ENCODE results near the gene NDUFB8.

NDUFB8 gene

GRCh38 chr10:100570506-100570905, 40.8 kb upstream of the NDUFB8 start:
- H3K27me3 ChIP-seq (ENCODE audit: insufficient read depth, poor library complexity, severe bottlenecking) = peaks cover 55% of the 10 kb centered on the region
- no peak overlapping the region for H3K4me3 ChIP-seq (ENCODE audit: severe bottlenecking)
- no peaks in the 10 kb centered on the region for H3K36me3 ChIP-seq (ENCODE audit: low read depth)
- no peak for TF ChIP-seq CTCF (IDR thresholded peaks at IDR 0.05; ENCODE audit: poor library complexity, severe bottlenecking)
- no peak for DNase-seq (ENCODE audit: low spot score)
- no peak for ATAC-seq (ENCODE audit: low read depth)
- H3K4me1 ChIP-seq (ENCODE audit: insufficient read depth, poor library complexity, severe bottlenecking) = no peaks in the 10 kb centered on the region
- no peaks in the 10 kb centered on the region for H3K9me3 ChIP-seq (ENCODE audit: severe bottlenecking)
- no peak overlapping the region for H3K27ac ChIP-seq (ENCODE audit: poor library complexity, severe bottlenecking)

DNA sequence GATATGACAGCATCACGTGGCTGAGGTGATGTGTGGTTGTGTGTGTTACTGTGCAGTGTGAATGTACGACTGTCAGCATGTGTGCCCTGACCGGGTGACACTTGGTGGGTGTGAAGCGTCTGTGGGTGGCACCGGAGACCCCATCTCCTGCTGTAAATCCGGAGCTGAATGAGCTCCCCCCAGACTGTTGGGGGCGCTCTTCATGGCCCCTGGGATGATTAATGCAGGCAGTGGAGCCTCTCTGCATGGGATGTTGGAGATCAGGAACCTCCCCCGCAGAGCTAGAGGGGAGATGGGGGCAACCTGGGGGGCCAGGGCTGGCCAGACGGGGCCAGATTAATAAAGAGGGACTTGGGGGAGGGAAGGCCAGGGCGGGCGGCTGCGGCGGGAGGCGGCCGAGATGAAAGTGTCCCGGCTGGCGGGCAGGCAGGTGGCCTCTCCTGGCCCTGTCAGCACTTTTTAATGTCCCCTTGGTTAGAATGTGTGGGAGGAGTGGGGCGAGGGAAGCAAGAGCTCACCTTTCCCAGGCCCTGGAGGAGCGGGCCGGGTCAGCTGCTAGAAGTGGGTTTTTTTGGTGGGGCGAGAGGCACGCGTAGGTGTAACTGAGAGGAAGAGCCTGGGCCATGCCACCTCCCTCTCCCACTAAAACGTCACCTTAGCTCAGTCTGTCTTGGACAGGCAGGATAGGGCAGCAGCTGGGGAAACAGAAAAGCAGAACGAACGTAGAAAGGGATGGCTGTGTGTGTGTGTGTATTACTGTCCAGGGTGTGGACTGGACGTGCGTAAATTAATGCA, 40.2 kb upstream of the NDUFB8 start:
- H3K27ac ChIP-seq (ENCODE audit: poor library complexity, severe bottlenecking) = no peak overlapping the region
- peak; percentile 6 for TF ChIP-seq CTCF (IDR thresholded peaks at IDR 0.05; ENCODE audit: poor library complexity, severe bottlenecking)
- H3K4me1 ChIP-seq (ENCODE audit: insufficient read depth, poor library complexity, severe bottlenecking) = no peaks in the 10 kb centered on the region
- no peaks in the 10 kb centered on the region for H3K36me3 ChIP-seq (ENCODE audit: low read depth)
- no peaks in the 10 kb centered on the region for H3K9me3 ChIP-seq (ENCODE audit: severe bottlenecking)
- peaks cover 56% of the 10 kb centered on the region for H3K27me3 ChIP-seq (ENCODE audit: insufficient read depth, poor library complexity, severe bottlenecking)
- ATAC-seq (ENCODE audit: low read depth) = no peak
- no peak overlapping the region for H3K4me3 ChIP-seq (ENCODE audit: severe bottlenecking)
- DNase-seq (ENCODE audit: low spot score) = no peak

GRCh38 chr10:100568912-100569311, 39.2 kb upstream of the NDUFB8 start:
- DNase-seq (ENCODE audit: low spot score) (no peak), ATAC-seq (ENCODE audit: low read depth) (no peak)
- Histone ChIP-seq H3K27me3 (ENCODE audit: insufficient read depth, poor library complexity, severe bottlenecking) (peaks cover 54% of the 10 kb centered on the region), H3K36me3 (ENCODE audit: low read depth) (no peaks in the 10 kb centered on the region), H3K9me3 (ENCODE audit: severe bottlenecking) (no peaks in the 10 kb centered on the region), H3K4me1 (ENCODE audit: insufficient read depth, poor library complexity, severe bottlenecking) (no peaks in the 10 kb centered on the region), H3K27ac (ENCODE audit: poor library complexity, severe bottlenecking) (no peak overlapping the region), H3K4me3 (ENCODE audit: severe bottlenecking) (no peak overlapping the region)
- TF ChIP-seq CTCF (IDR thresholded peaks at IDR 0.05; ENCODE audit: poor library complexity, severe bottlenecking) = no peak

GRCh38 chr10:100567826-100568225, 38.2 kb upstream of the NDUFB8 start:
- DNase-seq (ENCODE audit: low spot score) (no peak), ATAC-seq (ENCODE audit: low read depth) (no peak)
- no peaks in the 10 kb centered on the region for H3K4me1 ChIP-seq (ENCODE audit: insufficient read depth, poor library complexity, severe bottlenecking)
- no peaks in the 10 kb centered on the region for H3K9me3 ChIP-seq (ENCODE audit: severe bottlenecking)
- no peak overlapping the region for H3K27ac ChIP-seq (ENCODE audit: poor library complexity, severe bottlenecking)
- TF ChIP-seq CTCF (IDR thresholded peaks at IDR 0.05; ENCODE audit: poor library complexity, severe bottlenecking) = no peak
- H3K27me3 ChIP-seq (ENCODE audit: insufficient read depth, poor library complexity, severe bottlenecking) = peaks cover 59% of the 10 kb centered on the region
- no peak overlapping the region for H3K4me3 ChIP-seq (ENCODE audit: severe bottlenecking)
- H3K36me3 ChIP-seq (ENCODE audit: low read depth) = no peaks in the 10 kb centered on the region

DNA sequence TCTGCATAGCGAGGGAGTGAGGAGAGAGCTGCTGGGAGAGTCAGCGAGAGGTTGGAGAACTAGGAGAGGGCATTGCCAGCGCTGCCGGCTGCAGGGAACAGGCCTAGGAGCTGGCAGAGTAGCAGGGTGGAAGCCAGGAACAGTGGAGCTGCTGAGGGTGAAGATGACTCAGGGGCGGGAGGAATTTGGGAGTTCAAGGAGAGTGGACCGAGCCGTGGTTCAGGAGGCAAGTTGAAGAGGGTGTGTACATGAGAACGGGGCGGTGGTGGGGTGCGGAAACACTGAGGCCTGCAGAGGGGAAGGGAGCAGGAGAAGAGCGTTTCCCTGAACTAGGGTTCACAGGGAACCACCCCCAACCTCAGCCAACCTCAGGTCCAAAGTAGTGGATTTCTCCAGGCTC, 37.6 kb upstream of the NDUFB8 start:
- DNase-seq (ENCODE audit: low spot score) (no peak), ATAC-seq (ENCODE audit: low read depth) (0 out of 3 replicates have a peak, but pooled peaks have one; percentile 32)
- Histone ChIP-seq H3K27me3 (ENCODE audit: insufficient read depth, poor library complexity, severe bottlenecking) (peaks cover 65% of the 10 kb centered on the region), H3K36me3 (ENCODE audit: low read depth) (no peaks in the 10 kb centered on the region), H3K4me1 (ENCODE audit: insufficient read depth, poor library complexity, severe bottlenecking) (no peaks in the 10 kb centered on the region), H3K4me3 (ENCODE audit: severe bottlenecking) (no peak overlapping the region), H3K27ac (ENCODE audit: poor library complexity, severe bottlenecking) (no peak overlapping the region), H3K9me3 (ENCODE audit: severe bottlenecking) (no peaks in the 10 kb centered on the region)
- no peak for TF ChIP-seq CTCF (IDR thresholded peaks at IDR 0.05; ENCODE audit: poor library complexity, severe bottlenecking)
